ENCODE measurements around the gene BLVRB.

- TF ChIP-seq EZH2 (IDR thresholded peaks at IDR 0.05) = no peak
- TF ChIP-seq POLR2AphosphoS5 (IDR thresholded peaks at IDR 0.05; ENCODE audit: borderline replicate concordance, low read depth, low read length) = no peak
- no peak for TF ChIP-seq FOXP2 (optimal IDR thresholded peaks at IDR 0.05; ENCODE audit: control extremely low read depth, extremely low read length, insufficient read depth)
Measured at GRCh38 chr19:40412866-40413265, 52.7 kb downstream of the BLVRB start.

All from SK-N-MC (cell line).